Pancreas (tissue), 10 donors: ENCODE data around the gene ENTPD1. TPM values are rescaled to one million over a fixed set of nuclear protein-coding genes. Genes with fewer than 3 reads are reported as not detected.

ENCODE experiments used
- ATAC-seq, 4 donors: fragments of 200-7000 bp; cut with Tn5 transposase; one replicate each; pipeline versions ENCODE4 v1.8.0 to v1.9.1; 2020; ENCODE audit warnings: mild to moderate bottlenecking in 4 of 4, moderate library complexity in 4 of 4
- DNase-seq, 6 donors: peaks; one replicate each; pipeline ENCODE4 v3.0.0-alpha.2; 2020
- FAIRE-seq: peaks from 2 replicates; lab custom pipeline; 2012; peaks lifted over from hg19 to GRCh38; lab: Jason Lieb, UNC
- H3K27ac ChIP-seq, 4 donors: fragments of 200-600 bp; sonication (generic); 1 replicate in 3 of 4; 2 replicates in 1 of 4; pipeline versions ENCODE4 v1.5.0 to v1.8.0; 2020
- H3K27me3 ChIP-seq, 4 donors: fragments of 200-600 bp; one replicate each; pipeline ENCODE4 v1.8.0; 2021
- H3K36me3 ChIP-seq, 3 donors: fragments of 200-600 bp; sonication (generic) in 1 of 3; one replicate each; pipeline versions ENCODE4 v1.5.0 to v1.8.0; 2020 to 2021
- H3K4me1 ChIP-seq, 3 donors: fragments of 200-600 bp; one replicate each; pipeline ENCODE4 v1.8.0; 2021
- H3K4me3 ChIP-seq, 4 donors: fragments of 200-600 bp; sonication (generic) in 2 of 4; one replicate each; pipeline versions ENCODE4 v1.5.0 to v1.8.0; 2020 to 2021
- H3K9me3 ChIP-seq, 4 donors: fragments of 200-600 bp; one replicate each; pipeline ENCODE4 v1.8.0; 2021
- CTCF ChIP-seq, 4 donors: fragments of 200-600 bp; sonication (generic) in 3 of 4; IDR thresholded peaks; one replicate each; pipeline versions ENCODE4 v1.5.0 to v1.8.0; 2021; ENCODE audit warnings: antibody characterized with exemption in 4 of 4
- WGBS, 2 donors: extraction: QIAGEN DNeasy Blood & Tissue Kit; methylation state at CpG; one replicate each; pipeline ENCODE4 v1.1.7; 2013; 5-methylcytosine and 5-hydroxymethylcytosine counted together
- intact Hi-C, 3 donors: fragments of 100-400 bp; cut with DNase I; formaldehyde crosslinking; loops; one replicate each; pipeline versions ENCODE4 v1.11.1 to v1.14.2; 2022
- polyA plus RNA-seq, 2 donors: library from polyadenylated mRNA; stranded (reverse); fragments of 200-250 nt; gene quantifications; one replicate each; pipeline ENCODE4 v1.2.3, GENCODE V29; 2013
- total RNA-seq, 6 donors: library from RNA; stranded (reverse); fragmentation: NEBNext Ultra II Directional in 4 of 6; extraction: Animal tissue kit (Norgen Biotek cat#: 25700) in 4 of 6; gene quantifications; one replicate each; pipeline versions ENCODE4 v1.2.1 to v1.2.4, GENCODE V29; 2021 to 2023
- donor health status: healthy with polysubstance abuse.
- donor health status: DM: no; HTN: no; CAD: no; lungs with moderate emphysema.
- donor health status: DM: no; HTN: no; CAD: no.
- donor health status: control.
- donor health status: control.
- donor health status: Bipolar disorder and iron deficiency.
- donor health status: DM: yes; HTN: yes; CAD: no.
- donor health status: DM: no; HTN: no; CAD: no.
- donor health status: DM: no; HTN: no; CAD: no.
- donor health status: DM: yes; HTN: yes; CAD: no.

Gene ENTPD1
- total and polyA plus RNA-seq, 8 donors: 0.67 to 10.9 (median 1.8) TPM

- no peak for TF ChIP-seq CTCF (IDR thresholded peaks at IDR 0.05)
- intact Hi-C loops: loop anchor here in 1 of 3 donors (10.0 kb wide), 1 partner anchor 141 kb away; the partner anchor contains the start of gene TCTN3
Measured at GRCh38 chr10:95835149-95835860, 79.3 kb downstream of the ENTPD1 start.

DNA sequence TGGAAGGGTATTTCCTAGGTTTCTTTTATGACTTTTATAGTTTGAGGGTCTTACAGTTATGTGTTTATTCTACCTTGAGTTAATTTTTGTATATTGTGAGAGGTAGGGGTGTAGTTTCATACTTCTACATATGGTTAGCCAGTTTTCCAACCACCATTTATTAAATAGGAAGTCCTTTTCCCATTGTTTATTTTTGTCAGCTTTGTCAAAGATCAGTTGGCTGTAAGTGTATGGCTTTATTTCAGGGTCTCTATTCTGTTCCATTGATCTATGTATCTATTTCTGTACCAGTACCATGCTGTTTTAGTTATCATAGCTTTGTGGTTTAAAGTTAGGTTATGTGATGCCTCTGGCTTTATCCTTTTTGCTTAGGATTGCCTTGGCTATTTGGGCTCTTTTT, 79.9 kb downstream of the ENTPD1 start:
- Histone ChIP-seq H3K9me3 (no peaks in the 10 kb centered on the region), H3K4me3 (no peak overlapping the region), H3K4me1 (no peaks in the 10 kb centered on the region), H3K27me3 (no peaks in the 10 kb centered on the region), H3K27ac (no peak overlapping the region), H3K36me3 (no peaks in the 10 kb centered on the region)
- intact Hi-C loops: loop anchor here in 1 of 3 donors (10.0 kb wide), 1 partner anchor 141 kb away; the partner anchor contains the start of gene TCTN3
- FAIRE-seq: no peak
- ATAC-seq: no peak
- TF ChIP-seq CTCF (IDR thresholded peaks at IDR 0.05): no peak
- DNase-seq: no peak

More at GRCh38 chr10:95835149-95835860, 79.3 kb downstream of the ENTPD1 start:
- Histone ChIP-seq H3K9me3 (no peaks in the 10 kb centered on the region), H3K4me3 (no peak overlapping the region), H3K27me3 (no peaks in the 10 kb centered on the region), H3K27ac (no peak overlapping the region), H3K4me1 (no peaks in the 10 kb centered on the region), H3K36me3 (no peaks in the 10 kb centered on the region)
- no peak for DNase-seq
- no peak for ATAC-seq
- WGBS, 2 donors: 55 to 66% methylated on average over 2 of the region's 2 CpGs
- FAIRE-seq: no peak

DNA sequence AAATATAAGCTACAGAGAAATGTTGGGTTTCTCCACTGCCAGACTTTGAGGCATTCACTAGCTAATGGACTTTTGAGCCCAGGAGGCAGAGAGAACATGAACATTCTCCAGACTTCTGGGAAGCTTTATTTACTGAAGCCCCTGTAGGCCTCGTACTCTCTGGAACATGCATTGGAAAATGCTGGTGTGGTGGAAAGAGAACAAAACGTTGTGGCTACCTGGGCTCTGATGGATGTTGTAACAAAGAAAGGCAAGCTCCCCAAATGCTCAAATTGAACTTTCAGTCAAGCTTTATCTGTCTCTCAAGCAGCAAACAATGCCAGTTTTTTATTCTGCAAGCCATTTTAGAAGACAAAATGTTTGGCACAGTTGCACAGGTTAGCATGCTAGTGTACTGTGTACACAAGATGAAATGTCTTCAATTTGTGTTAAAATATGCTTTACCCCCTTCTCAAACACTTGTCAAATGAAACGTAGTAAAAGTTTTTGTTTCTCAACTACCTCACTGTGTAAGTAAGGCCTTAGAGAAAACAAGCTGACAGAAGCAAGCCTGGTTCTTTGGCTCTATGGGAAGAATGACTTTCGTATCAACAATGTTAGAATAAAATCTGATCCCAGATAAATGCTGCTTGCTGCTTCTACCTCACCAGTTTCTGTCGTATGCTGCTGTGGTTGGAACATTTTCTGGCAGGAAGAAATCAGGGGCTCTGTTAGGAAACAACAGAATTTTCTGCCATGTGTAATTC, 80.8 kb downstream of the ENTPD1 start:
- no peak for FAIRE-seq
- H3K4me1 ChIP-seq: peaks cover 0 to 4% (median 0%) of the 10 kb centered on the region in 3 donors

DNA sequence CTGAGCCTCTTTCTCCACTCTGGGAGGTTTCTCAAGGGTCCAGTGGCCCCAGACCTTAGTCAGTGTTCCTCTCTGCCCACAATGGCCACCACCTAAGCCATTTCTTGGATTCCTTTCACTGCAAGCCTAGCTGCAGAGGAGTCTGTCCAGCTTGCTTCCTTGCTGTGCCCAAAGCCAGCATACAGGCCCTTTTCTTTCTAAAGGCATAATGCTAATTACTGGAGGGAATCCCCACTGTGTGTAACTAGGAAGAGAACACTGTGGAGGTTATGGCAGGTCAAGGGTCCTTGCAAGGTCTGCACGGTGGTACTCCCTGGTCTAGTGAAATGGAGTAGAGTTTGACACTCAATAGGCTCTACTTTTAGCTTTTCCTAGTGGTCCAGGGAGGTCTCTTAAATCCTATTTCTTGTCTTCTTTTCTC, 81.4 kb downstream of the ENTPD1 start:
- H3K4me1 ChIP-seq: peaks cover 0 to 4% (median 0%) of the 10 kb centered on the region in 3 donors
- ATAC-seq (no peak), FAIRE-seq (no peak), DNase-seq (no peak)
- H3K4me3 ChIP-seq: no peak overlapping the region
- no peaks in the 10 kb centered on the region for H3K36me3 ChIP-seq
- no peak overlapping the region for H3K27ac ChIP-seq
- intact Hi-C loops: loop anchor here in 1 of 3 donors (10.0 kb wide), 1 partner anchor 143 kb away; the partner anchor contains the start of gene TCTN3
- no peaks in the 10 kb centered on the region for H3K9me3 ChIP-seq
- 57 to 64% methylated on average over 1 of the region's 1 CpG for WGBS, 2 donors
- TF ChIP-seq CTCF (IDR thresholded peaks at IDR 0.05): no peak
- H3K27me3 ChIP-seq: no peaks in the 10 kb centered on the region

More for the DNA sequence above, 80.8 kb downstream of the ENTPD1 start:
- H3K4me3 ChIP-seq: no peak overlapping the region
- H3K27ac ChIP-seq: no peak overlapping the region
- no peaks in the 10 kb centered on the region for H3K27me3 ChIP-seq
- 50 to 56% methylated on average over 5 of the region's 5 CpGs for WGBS, 2 donors
- no peaks in the 10 kb centered on the region for H3K9me3 ChIP-seq
- intact Hi-C loops: loop anchor here in 1 of 3 donors (10.0 kb wide), 1 partner anchor 142 kb away; the partner anchor contains the start of gene TCTN3
- ATAC-seq (no peak), DNase-seq (no peak)
- no peak for TF ChIP-seq CTCF (IDR thresholded peaks at IDR 0.05)
- H3K36me3 ChIP-seq: no peaks in the 10 kb centered on the region
